NCI-H1417 (cell line): ENCODE results near the gene ASCC3.
A peak's percentile ranks its signal among the peaks of the same experiment; 100 is the strongest.
"Not testable (repeated sequence)": the region's sequence is repeated elsewhere in the genome, so short reads cannot be mapped to it uniquely, and the experiment has no call there.

Experiments used
- DNase-seq, 3 experiments: peaks; one replicate each; lab custom pipeline; 2025; lab: John Stamatoyannopoulos, UW

ASCC3 gene

GRCh38 chr6:100662264-100662663 lies 218.9 kb downstream of the ASCC3 start:
- no peak for DNase-seq

GRCh38 chr6:100658486-100658885 lies 222.6 kb downstream of the ASCC3 start:
- DNase-seq: peak in 1 of 3 experiments; percentile 8

GRCh38 chr6:100657678-100658330 lies 223.3 kb downstream of the ASCC3 start:
- DNase-seq: peak in 2 of 3 experiments; percentile 17 to 79

- DNase-seq: not testable (repeated sequence)
Measured at GRCh38 chr6:100641147-100641546, 240.0 kb downstream of the ASCC3 start.

GRCh38 chr6:100633096-100633777 lies 247.9 kb downstream of the ASCC3 start:
- no peak for DNase-seq

GRCh38 chr6:100630536-100630935 lies 250.6 kb downstream of the ASCC3 start:
- DNase-seq: no peak

- DNase-seq: no peak
Measured at GRCh38 chr6:100627911-100628758, 253.0 kb downstream of the ASCC3 start.

GRCh38 chr6:100626721-100627120 lies 254.4 kb downstream of the ASCC3 start:
- peak in 2 of 3 experiments; percentile 44 to 87 for DNase-seq

GRCh38 chr6:100622907-100623692 lies 258.0 kb downstream of the ASCC3 start:
- DNase-seq: no peak

- DNase-seq: no peak
Measured at GRCh38 chr6:100620085-100620840, 260.9 kb downstream of the ASCC3 start.

- DNase-seq: no peak
Measured at GRCh38 chr6:100618351-100618671, 262.8 kb downstream of the ASCC3 start.

- no peak for DNase-seq
Measured at GRCh38 chr6:100617633-100618350, 263.3 kb downstream of the ASCC3 start.

GRCh38 chr6:100614933-100615332 lies 266.2 kb downstream of the ASCC3 start:
- DNase-seq: no peak

- DNase-seq: no peak
Measured at GRCh38 chr6:100614386-100614785, 266.7 kb downstream of the ASCC3 start.

GRCh38 chr6:100613656-100614055 lies 267.5 kb downstream of the ASCC3 start:
- DNase-seq: no peak

- DNase-seq: no peak
Measured at GRCh38 chr6:100612094-100612493, 269.0 kb downstream of the ASCC3 start.

- no peak for DNase-seq
Measured at GRCh38 chr6:100599088-100599770, 281.9 kb downstream of the ASCC3 start.

- DNase-seq: no peak
Measured at GRCh38 chr6:100595456-100595855, 285.7 kb downstream of the ASCC3 start.

- DNase-seq: peak in 1 of 3 experiments; percentile 84
Measured at GRCh38 chr6:100593522-100593921, 287.6 kb downstream of the ASCC3 start.

- peak; percentile 35 to 100 (median 92) for DNase-seq
Measured at GRCh38 chr6:100592929-100593328, 288.2 kb downstream of the ASCC3 start.
